Nephron (organoid): ENCODE measurements around the gene IL21R.

Experiments
- H3K27ac Mint-ChIP-seq, 3 experiments: 2 replicates each; pipeline ENCODE4 v1.8.0; 2020; ENCODE audit warnings: mixed read lengths in 3 of 3, mild to moderate bottlenecking in 2 of 3, moderate library complexity in 1 of 3
- H3K27me3 Mint-ChIP-seq: 2 replicates; pipeline ENCODE4 v1.8.0; 2021; ENCODE audit warnings: low read depth, mild to moderate bottlenecking, moderate library complexity, mixed read lengths
- H3K36me3 Mint-ChIP-seq: 2 replicates; pipeline ENCODE4 v1.8.0; 2020; ENCODE audit warnings: low read depth, mixed read lengths
- H3K4me1 Mint-ChIP-seq: 2 replicates; pipeline ENCODE4 v1.8.0; 2020; ENCODE audit warnings: mixed read lengths
- H3K4me3 Mint-ChIP-seq, 3 experiments: 2 replicates each; pipeline ENCODE4 v1.8.0; 2020; ENCODE audit warnings: mild to moderate bottlenecking in 3 of 3, mixed read lengths in 3 of 3, moderate library complexity in 2 of 3
- H3K9me3 Mint-ChIP-seq: 2 replicates; pipeline ENCODE4 v1.8.0; 2020; ENCODE audit warnings: mixed read lengths
- TF ChIP-seq, protein P1 (sequence below), 3 experiments: fragments of 200-600 bp; sonication (generic); IDR thresholded peaks; one replicate each; pipeline ENCODE4 v1.5.0; 2021; ENCODE audit warnings: antibody characterized with exemption in 3 of 3; ENCODE audit not compliant: unreplicated experiment in 3 of 3

The IL21R gene

DNA sequence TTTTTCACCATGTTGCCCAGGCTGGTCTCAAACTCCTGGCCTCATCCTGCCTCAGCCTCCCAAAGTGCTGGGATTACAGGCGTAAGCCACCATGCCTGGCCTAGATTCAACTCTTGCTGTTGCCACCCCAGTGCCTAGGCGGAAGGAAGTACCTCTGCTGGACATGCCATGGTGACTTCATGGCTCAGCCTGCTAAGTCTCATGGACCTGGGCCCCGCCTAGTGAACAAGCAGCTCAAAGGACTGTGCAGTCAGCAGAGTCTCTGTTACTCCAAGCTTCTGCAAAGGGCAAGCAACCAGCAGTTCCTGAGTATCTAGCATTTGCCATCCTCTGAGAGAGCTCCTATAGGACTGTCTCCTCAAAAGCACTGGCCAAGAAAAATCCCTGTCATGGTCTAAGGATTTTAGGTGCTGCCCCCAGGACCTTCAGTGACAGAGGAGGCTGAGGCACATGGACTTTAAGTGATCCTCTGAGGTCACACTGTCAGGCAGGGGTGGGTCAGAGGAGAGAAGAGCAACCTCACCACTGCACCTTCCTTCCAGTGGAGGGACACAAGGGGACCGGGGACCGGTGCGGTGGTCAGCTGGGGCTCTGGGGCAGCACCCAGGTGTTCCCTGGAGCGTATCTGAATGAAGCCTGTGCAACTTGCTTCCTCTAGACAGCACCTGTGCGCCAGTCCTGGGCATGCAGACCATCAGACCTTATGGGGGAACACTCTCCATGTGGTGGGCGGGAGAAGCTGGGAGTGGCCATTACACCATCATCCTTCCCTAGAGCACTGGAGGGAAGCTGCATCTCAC is 71.3 kb downstream of the IL21R start:
- Mint-ChIP-seq H3K36me3 (peaks cover 91% of the 10 kb centered on the region), H3K27ac (no peak overlapping the region), H3K27me3 (no peaks in the 10 kb centered on the region), H3K9me3 (no peaks in the 10 kb centered on the region), H3K4me3 (no peak overlapping the region), H3K4me1 (no peaks in the 10 kb centered on the region)
- TF ChIP-seq, protein P1, sequence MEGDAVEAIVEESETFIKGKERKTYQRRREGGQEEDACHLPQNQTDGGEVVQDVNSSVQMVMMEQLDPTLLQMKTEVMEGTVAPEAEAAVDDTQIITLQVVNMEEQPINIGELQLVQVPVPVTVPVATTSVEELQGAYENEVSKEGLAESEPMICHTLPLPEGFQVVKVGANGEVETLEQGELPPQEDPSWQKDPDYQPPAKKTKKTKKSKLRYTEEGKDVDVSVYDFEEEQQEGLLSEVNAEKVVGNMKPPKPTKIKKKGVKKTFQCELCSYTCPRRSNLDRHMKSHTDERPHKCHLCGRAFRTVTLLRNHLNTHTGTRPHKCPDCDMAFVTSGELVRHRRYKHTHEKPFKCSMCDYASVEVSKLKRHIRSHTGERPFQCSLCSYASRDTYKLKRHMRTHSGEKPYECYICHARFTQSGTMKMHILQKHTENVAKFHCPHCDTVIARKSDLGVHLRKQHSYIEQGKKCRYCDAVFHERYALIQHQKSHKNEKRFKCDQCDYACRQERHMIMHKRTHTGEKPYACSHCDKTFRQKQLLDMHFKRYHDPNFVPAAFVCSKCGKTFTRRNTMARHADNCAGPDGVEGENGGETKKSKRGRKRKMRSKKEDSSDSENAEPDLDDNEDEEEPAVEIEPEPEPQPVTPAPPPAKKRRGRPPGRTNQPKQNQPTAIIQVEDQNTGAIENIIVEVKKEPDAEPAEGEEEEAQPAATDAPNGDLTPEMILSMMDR (IDR thresholded peaks at IDR 0.05; ENCODE audit: unreplicated experiment in 3 of 3): no peak

- H3K27me3 Mint-ChIP-seq: no peaks in the 10 kb centered on the region
- no peak overlapping the region for H3K27ac Mint-ChIP-seq
- peaks cover 90% of the 10 kb centered on the region for H3K36me3 Mint-ChIP-seq
- H3K4me3 Mint-ChIP-seq: no peak overlapping the region
- TF ChIP-seq, protein P1 (IDR thresholded peaks at IDR 0.05; ENCODE audit: unreplicated experiment in 3 of 3): no peak
- no peaks in the 10 kb centered on the region for H3K9me3 Mint-ChIP-seq
- H3K4me1 Mint-ChIP-seq: no peaks in the 10 kb centered on the region
Measured at GRCh38 chr16:27474041-27474440, 72.1 kb downstream of the IL21R start.

- H3K27ac Mint-ChIP-seq: no peak overlapping the region
- no peaks in the 10 kb centered on the region for H3K27me3 Mint-ChIP-seq
- H3K4me1 Mint-ChIP-seq: no peaks in the 10 kb centered on the region
- H3K4me3 Mint-ChIP-seq: no peak overlapping the region
- TF ChIP-seq, protein P1 (IDR thresholded peaks at IDR 0.05; ENCODE audit: unreplicated experiment in 3 of 3): no peak
- H3K36me3 Mint-ChIP-seq: peaks cover 81% of the 10 kb centered on the region
- H3K9me3 Mint-ChIP-seq: no peaks in the 10 kb centered on the region
Measured at GRCh38 chr16:27474921-27475320, 72.9 kb downstream of the IL21R start.

GRCh38 chr16:27475561-27475960 is 73.6 kb downstream of the IL21R start:
- H3K27me3 Mint-ChIP-seq: no peaks in the 10 kb centered on the region
- H3K36me3 Mint-ChIP-seq: peaks cover 80% of the 10 kb centered on the region
- no peaks in the 10 kb centered on the region for H3K4me1 Mint-ChIP-seq
- H3K27ac Mint-ChIP-seq: no peak overlapping the region
- H3K4me3 Mint-ChIP-seq: no peak overlapping the region
- TF ChIP-seq, protein P1 (IDR thresholded peaks at IDR 0.05; ENCODE audit: unreplicated experiment in 3 of 3): no peak
- H3K9me3 Mint-ChIP-seq: no peaks in the 10 kb centered on the region

GRCh38 chr16:27476240-27476639 is 74.3 kb downstream of the IL21R start:
- H3K4me3 Mint-ChIP-seq: no peak overlapping the region
- no peaks in the 10 kb centered on the region for H3K9me3 Mint-ChIP-seq
- H3K4me1 Mint-ChIP-seq: no peaks in the 10 kb centered on the region
- H3K27me3 Mint-ChIP-seq: no peaks in the 10 kb centered on the region
- H3K36me3 Mint-ChIP-seq: peaks cover 79% of the 10 kb centered on the region
- TF ChIP-seq, protein P1 (IDR thresholded peaks at IDR 0.05; ENCODE audit: unreplicated experiment in 3 of 3): no peak
- no peak overlapping the region for H3K27ac Mint-ChIP-seq

- no peaks in the 10 kb centered on the region for H3K9me3 Mint-ChIP-seq
- TF ChIP-seq, protein P1 (IDR thresholded peaks at IDR 0.05; ENCODE audit: unreplicated experiment in 3 of 3): no peak
- no peaks in the 10 kb centered on the region for H3K27me3 Mint-ChIP-seq
- no peak overlapping the region for H3K27ac Mint-ChIP-seq
- no peak overlapping the region for H3K4me3 Mint-ChIP-seq
- no peaks in the 10 kb centered on the region for H3K4me1 Mint-ChIP-seq
- peaks cover 79% of the 10 kb centered on the region for H3K36me3 Mint-ChIP-seq
Measured at GRCh38 chr16:27480761-27481160, 78.8 kb downstream of the IL21R start.
